ENCODE measurements around the gene TM4SF20.

DNA sequence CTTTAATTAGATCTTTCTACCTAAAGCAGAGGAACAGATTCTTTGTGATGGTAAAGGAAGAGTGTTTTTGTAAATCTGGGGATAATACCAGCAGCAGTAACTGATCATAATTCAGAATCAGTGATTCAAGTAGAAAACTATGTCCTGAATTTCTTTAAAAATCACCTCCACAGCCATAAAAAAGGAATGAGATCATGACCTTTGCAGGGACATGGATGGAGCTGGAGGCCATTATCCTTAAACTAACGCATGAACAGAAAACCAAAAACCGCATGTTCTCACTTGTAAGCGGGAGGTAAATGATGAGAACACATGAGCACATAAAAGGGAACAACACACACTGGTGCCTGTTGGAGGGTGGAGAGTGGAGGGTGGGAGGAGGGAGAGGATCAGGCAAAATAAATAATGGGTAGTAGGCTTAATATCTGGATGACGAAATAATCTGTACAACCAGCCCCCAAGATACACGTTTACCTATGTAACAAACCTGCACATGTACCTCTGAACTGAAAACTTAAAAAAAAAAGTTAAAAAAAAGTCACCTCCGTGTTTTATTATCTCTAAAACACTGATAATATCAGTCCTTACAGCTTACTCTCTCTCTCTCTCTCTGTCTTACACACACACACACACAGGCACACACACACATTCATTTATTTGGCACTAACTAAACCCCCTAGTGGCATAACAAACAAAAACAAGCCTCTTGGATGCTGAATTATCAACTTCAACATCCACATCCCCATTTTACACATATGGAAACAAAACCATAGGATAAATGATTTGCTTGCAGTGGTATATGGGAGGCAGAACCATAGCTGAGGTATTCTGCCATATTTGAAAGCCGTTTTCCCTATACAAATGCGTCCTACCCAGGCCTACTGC lies 1.4 kb downstream of the TM4SF20 start:
- TF ChIP-seq, protein P1, sequence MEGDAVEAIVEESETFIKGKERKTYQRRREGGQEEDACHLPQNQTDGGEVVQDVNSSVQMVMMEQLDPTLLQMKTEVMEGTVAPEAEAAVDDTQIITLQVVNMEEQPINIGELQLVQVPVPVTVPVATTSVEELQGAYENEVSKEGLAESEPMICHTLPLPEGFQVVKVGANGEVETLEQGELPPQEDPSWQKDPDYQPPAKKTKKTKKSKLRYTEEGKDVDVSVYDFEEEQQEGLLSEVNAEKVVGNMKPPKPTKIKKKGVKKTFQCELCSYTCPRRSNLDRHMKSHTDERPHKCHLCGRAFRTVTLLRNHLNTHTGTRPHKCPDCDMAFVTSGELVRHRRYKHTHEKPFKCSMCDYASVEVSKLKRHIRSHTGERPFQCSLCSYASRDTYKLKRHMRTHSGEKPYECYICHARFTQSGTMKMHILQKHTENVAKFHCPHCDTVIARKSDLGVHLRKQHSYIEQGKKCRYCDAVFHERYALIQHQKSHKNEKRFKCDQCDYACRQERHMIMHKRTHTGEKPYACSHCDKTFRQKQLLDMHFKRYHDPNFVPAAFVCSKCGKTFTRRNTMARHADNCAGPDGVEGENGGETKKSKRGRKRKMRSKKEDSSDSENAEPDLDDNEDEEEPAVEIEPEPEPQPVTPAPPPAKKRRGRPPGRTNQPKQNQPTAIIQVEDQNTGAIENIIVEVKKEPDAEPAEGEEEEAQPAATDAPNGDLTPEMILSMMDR (IDR thresholded peaks at IDR 0.05): no peak
- TF ChIP-seq POLR2A (IDR thresholded peaks at IDR 0.05): no peak
